Ovary (tissue), 9 donors: ENCODE measurements around the gene MBD5. TPM values are rescaled to one million over a fixed set of nuclear protein-coding genes. Genes with fewer than 3 reads are reported as not detected.

ENCODE experiments used
- DNase-seq, 5 donors: peaks; one replicate each; pipeline ENCODE4 v3.0.0-alpha.2; 2019 to 2020
- H3K27ac ChIP-seq, 2 donors: fragments of 200-600 bp; one replicate each; pipeline versions ENCODE4 v1.5.1 to v1.8.0; 2019 to 2022
- H3K27me3 ChIP-seq: fragments of 200-600 bp; one replicate; pipeline ENCODE4 v1.8.0; 2022
- H3K36me3 ChIP-seq: fragments of 200-600 bp; sonication (generic); one replicate; pipeline ENCODE4 v1.5.1; 2019
- H3K4me1 ChIP-seq: one replicate; pipeline ENCODE4 v1.8.1; 2013; ENCODE audit warnings: mild to moderate bottlenecking, moderate library complexity; ENCODE audit not compliant: insufficient read depth
- H3K4me3 ChIP-seq: fragments of 200-600 bp; sonication (generic); one replicate; pipeline ENCODE4 v1.5.1; 2017
- H3K9me3 ChIP-seq, 2 donors: fragments of 200-600 bp in 1 of 2; sonication (generic) in 1 of 2; one replicate each; pipeline versions ENCODE4 v1.5.1 to v1.8.1; 2013 to 2019; ENCODE audit warnings: mild to moderate bottlenecking in 1 of 2, moderate library complexity in 1 of 2
- EP300 ChIP-seq: sonication (generic); formaldehyde crosslinking; IDR thresholded peaks from one replicate; pipeline ENCODE4 v1.6.1; 2017; ENCODE audit warnings: antibody characterized with exemption
- POLR2A ChIP-seq: fragments of 450-650 bp; IDR thresholded peaks from one replicate; pipeline ENCODE4 v1.6.1; 2017; ENCODE audit warnings: antibody characterized with exemption, mild to moderate bottlenecking, moderate library complexity
- WGBS, 3 donors: extraction: QIAGEN DNeasy Blood & Tissue Kit in 1 of 3; methylation state at CpG; one replicate each; pipeline versions ENCODE4 v1.1.5 to v1.1.7; 2013 to 2017; 5-methylcytosine and 5-hydroxymethylcytosine counted together
- intact Hi-C, 4 donors: fragments of 100-400 bp; cut with DNase I; formaldehyde crosslinking; loops; one replicate each; pipeline versions ENCODE4 v1.11.0 to v1.15.1; 2022 to 2023
- polyA plus RNA-seq, 2 donors: library from polyadenylated mRNA; stranded (reverse); fragments of 200-250 nt in 1 of 2; fragments of 350-450 nt in 1 of 2; fragmentation: Illumina TruSeq in 1 of 2; extraction: RNeasy Lipid Tissue Mini Kit (QIAGEN cat#74804) in 1 of 2; gene quantifications; one replicate each; pipeline ENCODE4 v1.2.3, GENCODE V29; 2013 to 2014
- total RNA-seq, 7 donors: library from RNA; depleted of rRNA in 2 of 7; stranded (reverse); fragments of >200 nt in 2 of 7; fragmentation: NEBNext Ultra II Directional in 3 of 7; extraction: Animal tissue kit (Norgen Biotek cat#: 25700) in 3 of 7; gene quantifications; one replicate each; pipeline versions ENCODE4 v1.1.0 to v1.2.4, GENCODE V29; 2016 to 2023
- TF ChIP-seq, protein P1 (sequence below), 3 donors: fragments of 450-650 bp in 2 of 3; fragments of 200-600 bp in 1 of 3; IDR thresholded peaks; one replicate each; pipeline versions ENCODE4 v1.5.1 to v1.8.0; 2016 to 2022; ENCODE audit warnings: antibody characterized with exemption in 3 of 3, mild to moderate bottlenecking in 1 of 3
- donor health status: DM: no; HTN: no; CAD: no; lungs with moderate emphysema.
- donor health status: DM: no; HTN: no; CAD: no.
- donor health status: Bipolar disorder and iron deficiency.
- donor health status: DM: yes; HTN: yes; CAD: no.
- donor health status: DM: no; HTN: no; CAD: no.
- donor health status: DM: yes; HTN: yes; CAD: no.

The MBD5 gene
- total and polyA plus RNA-seq, 9 donors, result 8.5 to 66.3 (median 45.8) TPM

DNA sequence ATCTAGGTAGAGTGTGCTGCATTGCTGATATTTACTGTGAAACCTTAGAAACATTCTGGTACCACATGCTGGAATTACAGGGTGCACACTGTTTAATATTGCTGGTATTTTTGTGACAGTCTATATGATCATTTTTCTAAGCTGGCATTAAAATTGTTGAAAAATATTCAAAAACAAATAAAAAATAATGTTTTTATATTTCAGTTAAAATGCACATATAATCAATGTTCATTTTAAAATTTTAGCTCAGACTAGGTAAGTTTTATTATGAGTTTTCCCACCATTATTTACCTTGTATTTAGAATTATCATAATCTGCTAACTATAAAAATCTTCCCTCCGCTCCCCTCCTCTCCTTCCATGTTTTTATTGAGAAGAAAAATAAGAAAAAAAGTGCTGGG is 339.8 kb downstream of the MBD5 start:
- H3K36me3 ChIP-seq, result no peaks in the 10 kb centered on the region
- no peak overlapping the region for H3K27ac ChIP-seq
- H3K27me3 ChIP-seq, result peaks cover 3% of the 10 kb centered on the region
- no peaks in the 10 kb centered on the region for H3K4me1 ChIP-seq
- intact Hi-C loops, result no loop called here
- TF ChIP-seq POLR2A (no peak), EP300 (no peak)
- TF ChIP-seq, protein P1, sequence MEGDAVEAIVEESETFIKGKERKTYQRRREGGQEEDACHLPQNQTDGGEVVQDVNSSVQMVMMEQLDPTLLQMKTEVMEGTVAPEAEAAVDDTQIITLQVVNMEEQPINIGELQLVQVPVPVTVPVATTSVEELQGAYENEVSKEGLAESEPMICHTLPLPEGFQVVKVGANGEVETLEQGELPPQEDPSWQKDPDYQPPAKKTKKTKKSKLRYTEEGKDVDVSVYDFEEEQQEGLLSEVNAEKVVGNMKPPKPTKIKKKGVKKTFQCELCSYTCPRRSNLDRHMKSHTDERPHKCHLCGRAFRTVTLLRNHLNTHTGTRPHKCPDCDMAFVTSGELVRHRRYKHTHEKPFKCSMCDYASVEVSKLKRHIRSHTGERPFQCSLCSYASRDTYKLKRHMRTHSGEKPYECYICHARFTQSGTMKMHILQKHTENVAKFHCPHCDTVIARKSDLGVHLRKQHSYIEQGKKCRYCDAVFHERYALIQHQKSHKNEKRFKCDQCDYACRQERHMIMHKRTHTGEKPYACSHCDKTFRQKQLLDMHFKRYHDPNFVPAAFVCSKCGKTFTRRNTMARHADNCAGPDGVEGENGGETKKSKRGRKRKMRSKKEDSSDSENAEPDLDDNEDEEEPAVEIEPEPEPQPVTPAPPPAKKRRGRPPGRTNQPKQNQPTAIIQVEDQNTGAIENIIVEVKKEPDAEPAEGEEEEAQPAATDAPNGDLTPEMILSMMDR (IDR thresholded peaks at IDR 0.05), result no peak
- 91 to 98% (median 98%) methylated on average over 1 of the region's 1 CpG for WGBS, 3 donors
- no peak for DNase-seq
- H3K9me3 ChIP-seq, result no peaks in the 10 kb centered on the region
- H3K4me3 ChIP-seq, result no peak overlapping the region

DNA sequence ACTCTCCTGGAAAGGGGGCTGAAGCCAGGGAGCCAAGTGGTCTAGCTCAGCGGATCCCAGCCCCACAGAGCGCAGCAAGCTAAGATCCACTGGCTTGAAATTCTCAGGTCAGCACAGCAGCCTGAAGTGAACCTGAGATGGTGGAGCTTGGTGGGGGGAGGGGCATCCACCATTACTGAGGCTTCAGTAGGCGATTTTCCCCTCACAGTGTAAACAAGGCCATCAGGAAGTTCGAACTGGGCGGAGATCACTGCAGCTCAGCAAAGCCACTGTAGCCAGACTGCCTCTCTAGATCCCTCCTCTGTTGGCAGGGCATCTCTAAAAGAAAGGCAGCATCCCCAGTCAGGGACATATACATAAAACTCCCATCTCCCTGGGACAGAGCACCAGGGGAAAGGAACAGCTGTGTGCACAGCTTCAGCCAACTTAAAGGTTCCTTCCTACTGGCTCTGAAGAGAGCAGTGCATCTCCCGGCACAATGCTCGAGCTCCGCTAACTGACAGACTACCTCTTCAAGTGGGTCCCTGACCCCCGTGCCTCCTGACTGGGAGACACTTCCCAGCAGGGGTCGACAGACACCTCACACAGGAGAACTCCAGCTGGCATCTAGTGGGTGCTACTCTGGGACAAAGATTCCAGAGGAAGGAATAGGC is 341.4 kb downstream of the MBD5 start:
- Histone ChIP-seq H3K27ac (no peak overlapping the region), H3K4me1 (no peaks in the 10 kb centered on the region), H3K4me3 (no peak overlapping the region), H3K9me3 (no peaks in the 10 kb centered on the region), H3K27me3 (no peaks in the 10 kb centered on the region), H3K36me3 (no peaks in the 10 kb centered on the region)
- intact Hi-C loops, result no loop called here
- peak in 1 of 5 donors; percentile 23 for DNase-seq
- 90 to 97% (median 94%) methylated on average over 10 of the region's 10 CpGs for WGBS, 3 donors
- TF ChIP-seq EP300 (no peak), POLR2A (no peak)
- TF ChIP-seq, protein P1 (IDR thresholded peaks at IDR 0.05), result no peak

DNA sequence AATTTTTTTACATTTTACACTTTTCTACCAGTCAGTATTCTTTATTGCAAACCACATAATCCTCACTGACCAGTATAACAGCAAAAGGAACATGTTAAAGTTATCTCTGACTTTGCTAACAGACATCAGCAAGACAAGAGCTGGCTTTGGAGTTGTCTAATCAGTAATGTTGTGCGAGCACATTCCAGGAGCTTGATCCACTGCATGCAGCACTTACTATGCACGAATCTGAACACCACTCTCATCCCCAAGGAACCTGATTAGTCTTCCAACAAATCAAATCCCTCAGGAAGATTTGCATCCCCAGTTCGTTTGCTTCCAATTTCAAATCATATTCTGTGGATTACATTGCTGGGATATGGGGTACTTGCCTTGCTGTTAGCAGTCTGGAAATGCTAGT is 354.3 kb downstream of the MBD5 start:
- H3K4me3 ChIP-seq, result no peak overlapping the region
- no peaks in the 10 kb centered on the region for H3K36me3 ChIP-seq
- DNase-seq, result no peak
- H3K27me3 ChIP-seq, result no peaks in the 10 kb centered on the region
- H3K27ac ChIP-seq, result no peak overlapping the region
- WGBS, 3 donors, result 33 to 39% (median 37%) methylated on average over 3 of the region's 3 CpGs
- H3K9me3 ChIP-seq, result no peaks in the 10 kb centered on the region
- TF ChIP-seq POLR2A, result no peak
- TF ChIP-seq EP300, result no peak
- TF ChIP-seq, protein P1 (IDR thresholded peaks at IDR 0.05), result no peak
- intact Hi-C loops, result no loop called here
- H3K4me1 ChIP-seq, result no peaks in the 10 kb centered on the region

DNA sequence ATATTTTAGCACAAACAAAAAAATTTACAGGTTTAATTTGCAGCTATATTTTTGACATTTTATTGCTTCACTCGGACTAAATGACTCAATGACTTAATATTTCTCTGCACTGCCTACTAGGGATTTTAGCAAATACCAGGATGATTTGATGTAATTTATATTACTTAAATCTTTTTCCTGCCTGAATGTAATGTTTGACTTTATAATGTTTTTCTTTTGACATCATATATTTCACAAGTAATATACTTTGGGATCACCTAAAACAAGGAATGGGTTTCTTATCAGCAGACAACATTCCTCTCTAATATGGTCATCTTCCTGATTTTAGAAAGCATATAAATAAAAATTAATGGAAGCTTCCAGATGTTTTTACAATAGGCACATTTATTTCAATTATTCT is 370.4 kb downstream of the MBD5 start:
- Histone ChIP-seq H3K27ac (no peak overlapping the region), H3K36me3 (no peaks in the 10 kb centered on the region), H3K4me3 (no peak overlapping the region), H3K4me1 (no peaks in the 10 kb centered on the region), H3K9me3 (no peaks in the 10 kb centered on the region), H3K27me3 (no peaks in the 10 kb centered on the region)
- TF ChIP-seq, protein P1 (IDR thresholded peaks at IDR 0.05), result no peak
- no peak for DNase-seq
- intact Hi-C loops, result no loop called here
- 40 to 68% (median 59%) methylated on average over 1 of the region's 1 CpG for WGBS, 3 donors
